ENCODE results near the gene GLI3.

GRCh38 chr7:42151309-42151708, 85.7 kb downstream of the GLI3 start:
- TF ChIP-seq BRCA1 (IDR thresholded peaks at IDR 0.05; ENCODE audit: low read depth, low read length), result no peak
- no peak for TF ChIP-seq RNF2 (IDR thresholded peaks at IDR 0.05; ENCODE audit: borderline replicate concordance, low read depth, low read length, missing control alignments, poor library complexity, severe bottlenecking)
- TF ChIP-seq POLR2AphosphoS5 (IDR thresholded peaks at IDR 0.05; ENCODE audit: low read depth, low read length), result no peak
- no peak for TF ChIP-seq POLR2A (IDR thresholded peaks at IDR 0.05; ENCODE audit: control extremely low read depth in 1 of 2, low read depth in 2 of 2, low read length in 2 of 2)
- TF ChIP-seq SIX5 (IDR thresholded peaks at IDR 0.05; ENCODE audit: low read depth, low read length), result no peak
- TF ChIP-seq ATF3 (IDR thresholded peaks at IDR 0.05; ENCODE audit: insufficient read depth, low read depth, low read length), result no peak
